Prostate gland (tissue), 2 donors: ENCODE measurements around the gene RTEL1. TPM values are rescaled to one million over a fixed set of nuclear protein-coding genes. Genes with fewer than 3 reads are reported as not detected.
"Not testable (repeated sequence)": the region's sequence is repeated elsewhere in the genome, so short reads cannot be mapped to it uniquely, and the experiment has no call there.

ENCODE experiments used
- DNase-seq: peaks from one replicate; pipeline ENCODE4 v3.0.0-alpha.2; 2019; ENCODE audit warnings: low spot score
- H3K27ac ChIP-seq, 2 donors: fragments of 200-600 bp; sonication (generic); 2 replicates each; pipeline ENCODE4 v1.5.1; 2017 to 2019
- H3K27me3 ChIP-seq: fragments of 200-600 bp; sonication (generic); replicated peaks from 2 replicates; pipeline ENCODE4 v1.5.1; 2019; ENCODE audit not compliant: insufficient read depth
- H3K36me3 ChIP-seq, 2 donors: fragments of 200-600 bp; sonication (generic); 1 replicate in 1 of 2; 2 replicates in 1 of 2; pipeline versions ENCODE4 v1.5.1 to v1.8.1; 2017 to 2019
- H3K4me1 ChIP-seq: fragments of 200-600 bp; sonication (generic); replicated peaks from 2 replicates; pipeline ENCODE4 v1.5.1; 2019
- H3K4me3 ChIP-seq, 2 donors: fragments of 200-600 bp; sonication (generic); 2 replicates each; pipeline ENCODE4 v1.5.1; 2017 to 2019
- H3K9me3 ChIP-seq: fragments of 200-600 bp; sonication (generic); 2 replicates; pipeline ENCODE4 v1.5.1; 2017
- CTCF ChIP-seq, 4 experiments: fragments of 200-600 bp in 2 of 4; fragments of 450-650 bp in 2 of 4; sonication (generic) in 2 of 4; IDR thresholded peaks; 1 replicate in 3 of 4; 2 replicates in 1 of 4; pipeline ENCODE4 v1.5.1; 2016 to 2019; ENCODE audit warnings: antibody characterized with exemption in 4 of 4, mild to moderate bottlenecking in 2 of 4, moderate library complexity in 2 of 4
- POLR2A ChIP-seq: fragments of 450-650 bp; IDR thresholded peaks from one replicate; pipeline ENCODE4 v1.6.1; 2016; ENCODE audit warnings: antibody characterized with exemption, mild to moderate bottlenecking
- POLR2AphosphoS5 ChIP-seq: sonication (generic); formaldehyde crosslinking; IDR thresholded peaks from one replicate; pipeline ENCODE4 v1.6.1; 2017; ENCODE audit warnings: antibody characterized with exemption
- WGBS: methylation state at CpG from one replicate; pipeline ENCODE4 v1.1.5; 2018; 5-methylcytosine and 5-hydroxymethylcytosine counted together
- intact Hi-C: fragments of 100-400 bp; cut with DNase I; formaldehyde crosslinking; loops from one replicate; pipeline ENCODE4 v1.14.2; 2022
- total RNA-seq, 2 donors: library from RNA; depleted of rRNA; stranded (reverse); fragments of >200 nt; gene quantifications; one replicate each; pipeline ENCODE4 v1.1.0, GENCODE V29; 2016

The RTEL1 gene
- total RNA-seq, 2 donors from 2014 or later = 21.8 to 42.6 TPM

DNA sequence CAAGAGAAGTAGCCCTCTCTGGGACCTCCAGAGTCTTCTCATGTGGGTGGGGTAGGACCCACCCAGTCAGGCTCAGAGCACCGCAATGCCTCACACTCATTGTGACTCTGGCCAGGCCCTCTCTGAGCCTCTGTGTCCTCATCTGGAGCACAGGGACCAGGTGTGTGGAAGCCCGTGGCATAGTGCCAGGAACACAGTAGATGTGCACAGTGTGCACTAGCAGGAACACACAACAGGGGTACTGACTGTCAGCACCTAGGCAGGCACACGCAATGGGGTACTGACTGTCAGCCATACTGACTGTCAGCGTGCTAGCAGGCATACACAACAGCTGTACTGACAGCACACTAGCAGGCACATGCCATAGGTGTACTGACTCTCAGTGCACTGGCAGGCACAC is 2.9 kb upstream of the RTEL1 start:
- intact Hi-C loops = loop anchor here (5.0 kb wide), 2 partner anchors 52 to 82 kb away; partner anchors contain the start of genes ARFRP1, LIME1, SLC2A4RG and ZGPAT
- no peak overlapping the region for H3K4me3 ChIP-seq
- peaks cover 9% of the 10 kb centered on the region for H3K4me1 ChIP-seq
- no peaks in the 10 kb centered on the region for H3K27me3 ChIP-seq
- H3K36me3 ChIP-seq = no peaks in the 10 kb centered on the region
- no peak overlapping the region for H3K27ac ChIP-seq
- 76% methylated on average over 4 of the region's 4 CpGs for WGBS
- H3K9me3 ChIP-seq = no peaks in the 10 kb centered on the region
- no peak for DNase-seq
- TF ChIP-seq POLR2AphosphoS5 (no peak), POLR2A (no peak), CTCF (IDR thresholded peaks at IDR 0.05) (no peak)

DNA sequence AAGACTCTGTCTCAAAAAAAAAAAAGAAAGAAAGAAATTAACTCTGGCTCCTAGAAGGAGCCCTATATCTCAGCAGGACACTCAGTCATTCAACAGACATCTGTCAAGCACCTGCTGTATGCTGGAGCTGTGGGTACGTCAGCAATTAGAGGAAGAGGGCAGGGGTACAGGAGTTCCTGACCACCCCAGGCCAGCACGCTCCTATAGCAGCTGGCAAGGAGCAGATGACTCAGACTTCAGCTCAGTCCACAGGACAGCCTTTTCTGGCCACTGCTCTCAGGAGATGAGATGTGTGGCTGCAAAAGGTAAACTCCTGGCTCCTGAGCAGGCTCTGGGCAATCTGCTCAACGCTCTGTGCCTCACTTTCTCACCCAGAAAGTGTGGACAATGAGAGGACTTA is 1.7 kb upstream of the RTEL1 start:
- 98% methylated on average over 3 of the region's 3 CpGs for WGBS

GRCh38 chr20:63657260-63657936 is 714 bp upstream of the RTEL1 start:
- H3K27me3 ChIP-seq = no peaks in the 10 kb centered on the region
- DNase-seq = no peak
- intact Hi-C loops = loop anchor here (5.0 kb wide), 2 partner anchors 50 to 80 kb away; partner anchors contain the start of genes ARFRP1, LIME1, SLC2A4RG and ZGPAT
- H3K4me3 ChIP-seq = peak overlapping the region; percentile 69 to 79
- TF ChIP-seq CTCF (IDR thresholded peaks at IDR 0.05) = no peak
- TF ChIP-seq POLR2AphosphoS5 = no peak
- no peak for TF ChIP-seq POLR2A
- 24% methylated on average over 30 of the region's 31 CpGs for WGBS
- H3K9me3 ChIP-seq = no peaks in the 10 kb centered on the region
- H3K4me1 ChIP-seq = peaks cover 9% of the 10 kb centered on the region
- peaks cover 0 to under 1% of the 10 kb centered on the region in 2 donors for H3K36me3 ChIP-seq
- H3K27ac ChIP-seq = peak overlapping the region; percentile 86 to 87

More for the DNA sequence above, 1.7 kb upstream of the RTEL1 start:
- Histone ChIP-seq H3K27ac (no peak overlapping the region), H3K4me1 (peaks cover 9% of the 10 kb centered on the region), H3K36me3 (no peaks in the 10 kb centered on the region), H3K4me3 (no peak overlapping the region), H3K27me3 (no peaks in the 10 kb centered on the region), H3K9me3 (no peaks in the 10 kb centered on the region)
- TF ChIP-seq POLR2AphosphoS5 (no peak), POLR2A (no peak), CTCF (IDR thresholded peaks at IDR 0.05) (no peak)
- intact Hi-C loops = loop anchor here (5.0 kb wide), 2 partner anchors 51 to 81 kb away; partner anchors contain the start of genes ARFRP1, LIME1, SLC2A4RG and ZGPAT
- DNase-seq = no peak

DNA sequence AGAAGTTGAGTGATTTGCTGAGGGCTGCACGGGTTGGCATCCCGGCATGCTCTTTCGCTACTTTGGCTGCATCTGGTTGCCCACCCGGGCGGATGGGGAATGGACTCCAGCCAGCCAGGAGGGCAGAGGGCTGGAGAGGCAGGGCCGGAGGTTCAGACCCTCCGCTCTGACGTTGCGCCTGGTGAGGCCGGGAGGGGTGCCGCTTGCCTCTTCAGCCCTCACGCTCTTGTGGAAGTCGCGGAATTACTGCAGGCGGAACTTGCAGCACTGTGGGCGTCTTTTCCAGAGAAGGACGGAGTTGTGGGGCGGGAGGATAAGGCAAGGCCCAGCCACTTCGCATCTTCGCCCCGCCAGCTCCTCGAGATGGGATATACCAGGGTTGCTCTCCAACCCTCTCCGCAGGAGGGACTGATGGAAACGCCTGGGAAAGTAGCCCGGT is 656 bp downstream of the RTEL1 start:
- H3K27me3 ChIP-seq = no peaks in the 10 kb centered on the region
- H3K4me3 ChIP-seq = peak overlapping the region; percentile 69 to 79
- H3K4me1 ChIP-seq = peaks cover 6% of the 10 kb centered on the region
- DNase-seq = no peak
- TF ChIP-seq CTCF (IDR thresholded peaks at IDR 0.05) = no peak
- TF ChIP-seq POLR2A = no peak
- no peak for TF ChIP-seq POLR2AphosphoS5
- H3K36me3 ChIP-seq = peaks cover 0 to 5% of the 10 kb centered on the region in 2 donors
- H3K9me3 ChIP-seq = no peaks in the 10 kb centered on the region
- 2% methylated on average over 25 of the region's 25 CpGs for WGBS
- peak overlapping the region; percentile 86 to 87 for H3K27ac ChIP-seq
- intact Hi-C loops = loop anchor here (5.0 kb wide), 2 partner anchors 49 to 79 kb away; partner anchors contain the start of genes ARFRP1, LIME1, SLC2A4RG and ZGPAT

GRCh38 chr20:63659370-63659769 is 1.3 kb downstream of the RTEL1 start:
- no peak for TF ChIP-seq POLR2AphosphoS5
- no peak for TF ChIP-seq POLR2A
- TF ChIP-seq CTCF (IDR thresholded peaks at IDR 0.05) = no peak
- Histone ChIP-seq H3K36me3 (peaks cover 0 to 5% of the 10 kb centered on the region in 2 donors), H3K9me3 (no peaks in the 10 kb centered on the region), H3K27me3 (no peaks in the 10 kb centered on the region), H3K4me1 (peaks cover 6% of the 10 kb centered on the region), H3K27ac (no peak overlapping the region), H3K4me3 (peak overlapping the region in 1 of 2 donors; percentile 79)
- WGBS = 43% methylated on average over 13 of the region's 13 CpGs
- no peak for DNase-seq
- intact Hi-C loops = loop anchor here (5.0 kb wide), 2 partner anchors 48 to 78 kb away; partner anchors contain the start of genes ARFRP1, LIME1, SLC2A4RG and ZGPAT

DNA sequence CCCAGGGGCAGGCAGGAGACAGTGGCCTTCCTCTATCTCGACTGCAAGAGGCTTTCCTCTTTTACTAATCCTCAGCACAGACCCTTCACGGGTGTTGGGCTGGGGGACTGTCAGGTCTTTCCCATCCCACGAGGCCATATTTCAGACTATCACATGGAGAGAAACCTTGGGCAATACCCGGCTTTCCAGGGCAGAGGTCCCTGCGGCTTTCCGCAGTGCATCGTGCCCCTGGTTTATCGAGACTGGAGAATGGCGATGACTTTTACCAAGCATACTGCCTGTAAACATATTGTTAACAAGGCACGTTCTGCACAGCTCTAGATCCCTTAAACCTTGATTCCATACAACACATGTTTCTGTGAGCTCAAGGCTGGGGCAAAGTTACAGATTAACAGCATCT is 2.1 kb downstream of the RTEL1 start:
- H3K4me1 ChIP-seq, DNase-seq, intact Hi-C loops, H3K27me3 ChIP-seq, H3K36me3 ChIP-seq, H3K4me3 ChIP-seq, H3K9me3 ChIP-seq, H3K27ac ChIP-seq: not testable (repeated sequence)
- WGBS = 90% methylated on average over 10 of the region's 10 CpGs
